ENCODE results near the gene VNN1.

DNA sequence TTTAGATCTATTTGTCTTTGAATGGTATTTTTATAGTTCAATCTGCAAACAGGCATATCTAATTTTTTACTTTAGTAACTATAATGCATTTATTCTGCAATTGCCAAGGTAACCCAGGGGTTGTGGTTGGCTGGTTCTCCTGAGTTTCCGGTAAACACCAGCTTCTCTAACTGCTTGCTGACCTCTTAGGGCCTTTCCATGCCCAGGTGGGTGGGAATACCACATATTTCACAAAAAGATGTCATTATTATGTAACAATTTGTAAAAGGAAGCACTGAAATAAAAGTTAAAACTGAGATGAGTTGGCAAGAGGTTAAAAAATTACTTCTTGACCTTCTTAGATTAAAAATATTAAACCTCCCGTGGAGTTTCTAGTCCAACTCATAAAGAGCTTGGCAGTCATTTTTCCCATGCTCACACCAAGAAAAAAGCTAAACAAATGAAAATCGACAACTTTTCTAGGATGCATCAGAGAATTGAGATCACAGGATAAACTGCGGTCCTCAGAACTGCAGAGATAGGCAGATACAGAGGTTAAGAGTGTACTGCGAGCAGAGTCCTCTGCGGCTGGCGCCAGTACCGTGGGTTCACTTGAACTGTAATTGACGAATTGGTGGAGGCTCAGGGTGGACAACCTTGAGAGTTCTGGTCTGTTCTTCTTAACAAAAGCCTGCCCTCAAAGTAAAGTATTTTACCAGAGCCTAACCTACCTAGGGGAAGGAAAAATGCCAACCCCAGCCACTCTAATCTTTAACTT lies 2.2 kb upstream of the VNN1 start:
- no peak for TF ChIP-seq CTCF (IDR thresholded peaks at IDR 0.05; ENCODE audit: borderline replicate concordance, extremely low read depth, low read length, poor library complexity, severe bottlenecking)
- TF ChIP-seq EZH2 (IDR thresholded peaks at IDR 0.05; ENCODE audit: borderline replicate concordance, low read depth, low read length, severe bottlenecking), result no peak

Measured in DND-41 (cell line).